B cell (primary cell): ENCODE measurements around the gene ZBTB4. TPM values are rescaled to one million over a fixed set of nuclear protein-coding genes. Genes with fewer than 3 reads are reported as not detected.

Experiments used
- ATAC-seq: fragments of 200-7000 bp; cut with Tn5 transposase; one replicate; pipeline ENCODE4 v1.10.0; 2021; ENCODE audit warnings: low read depth, mild to moderate bottlenecking, moderate number of reproducible peaks, moderate library complexity
- CTCF ChIA-PET: fragments of 350-600 bp; sonication (Branson Sonifier 250); formaldehyde crosslinking; loops from one replicate; lab custom pipeline; 2021; ENCODE audit warnings: antibody characterized with exemption, inconsistent platforms; lab: Charles Lee
- POLR2A ChIA-PET: fragments of 350-600 bp; sonication (Branson Sonifier 250); formaldehyde crosslinking; loops from one replicate; lab custom pipeline; 2021; ENCODE audit warnings: antibody characterized with exemption; lab: Charles Lee
- DNase-seq: peaks from one replicate; pipeline ENCODE4 v3.0.0; 2013
- H2AFZ ChIP-seq: 2 replicates; pipeline ENCODE4 v1.6.1; 2012; ENCODE audit warnings: mild to moderate bottlenecking, low read depth, low read length; ENCODE audit not compliant: insufficient read depth, poor library complexity, severe bottlenecking
- H3K27ac ChIP-seq, 2 donors: 1 replicate in 1 of 2; 2 replicates in 1 of 2; pipeline ENCODE4 v1.5.1; 2012 to 2013; ENCODE audit warnings: low read length in 2 of 2, mild to moderate bottlenecking in 2 of 2, moderate library complexity in 1 of 2
- H3K27me3 ChIP-seq, 4 experiments: fragments of 200-600 bp in 1 of 4; sonication (generic) in 1 of 4; replicated peaks in 1 of 4; 1 replicate in 2 of 4; 2 replicates in 2 of 4; pipeline versions ENCODE4 v1.6.1 to v1.7.0; 2013 to 2016; ENCODE audit warnings: low read length in 3 of 4, mild to moderate bottlenecking in 2 of 4, mixed read lengths in 1 of 4, moderate library complexity in 1 of 4; ENCODE audit not compliant: insufficient read depth in 4 of 4, control insufficient read depth in 3 of 4; ENCODE audit errors: control extremely low read depth in 1 of 4
- H3K36me3 ChIP-seq, 2 experiments: replicated peaks in 1 of 2; 1 replicate in 1 of 2; 2 replicates in 1 of 2; pipeline versions ENCODE4 v1.6.1 to v1.7.1; 2013; ENCODE audit warnings: low read length in 1 of 2; ENCODE audit not compliant: insufficient read depth in 2 of 2, control insufficient read depth in 1 of 2; ENCODE audit errors: control extremely low read depth in 1 of 2, extremely low read depth in 1 of 2
- H3K4me1 ChIP-seq, 2 donors: fragments of 200-600 bp in 1 of 2; sonication (generic) in 1 of 2; 1 replicate in 1 of 2; 2 replicates in 1 of 2; pipeline versions ENCODE4 v1.5.1 to v1.6.1; 2013 to 2017; ENCODE audit warnings: low read length in 2 of 2; ENCODE audit not compliant: control insufficient read depth in 2 of 2, insufficient read depth in 2 of 2
- H3K4me2 ChIP-seq: replicated peaks from 2 replicates; pipeline ENCODE3; 2012; ENCODE audit warnings: mild to moderate bottlenecking, low read depth, low read length; ENCODE audit not compliant: poor library complexity, severe bottlenecking
- H3K4me3 ChIP-seq, 5 experiments: fragments of 200-600 bp in 1 of 5; sonication (generic) in 1 of 5; 1 replicate in 3 of 5; 2 replicates in 2 of 5; pipeline versions ENCODE4 v1.5.1 to v1.7.0; 2011 to 2016; ENCODE audit warnings: low read length in 4 of 5, mild to moderate bottlenecking in 4 of 5, low read depth in 2 of 5, control low read depth in 1 of 5, moderate library complexity in 1 of 5; ENCODE audit not compliant: insufficient read depth in 1 of 5; ENCODE audit errors: control extremely low read depth in 1 of 5, extremely low read depth in 1 of 5
- H3K79me2 ChIP-seq: fragments of 200-600 bp; sonication (generic); one replicate; pipeline ENCODE4 v1.6.0; 2016; ENCODE audit warnings: low read length; ENCODE audit not compliant: control insufficient read depth, insufficient read depth
- H3K9ac ChIP-seq: fragments of 200-600 bp; sonication (generic); 2 replicates; pipeline ENCODE4 v1.6.1; 2017; ENCODE audit warnings: mild to moderate bottlenecking, low read length, moderate library complexity
- H3K9me3 ChIP-seq, 3 donors: one replicate each; pipeline versions ENCODE4 v1.6.1 to v1.7.1; 2013; ENCODE audit warnings: low read length in 2 of 3; ENCODE audit not compliant: control insufficient read depth in 2 of 3, insufficient read depth in 1 of 3; ENCODE audit errors: control extremely low read depth in 1 of 3
- H4K20me1 ChIP-seq: 2 replicates; pipeline ENCODE4 v1.6.0; 2012; ENCODE audit warnings: mild to moderate bottlenecking, low read length; ENCODE audit not compliant: insufficient read depth, control insufficient read depth, poor library complexity, severe bottlenecking
- H3K27ac Mint-ChIP-seq: one replicate; pipeline ENCODE4 v1.8.0; 2021; ENCODE audit warnings: mixed read lengths
- H3K27me3 Mint-ChIP-seq: one replicate; pipeline ENCODE4 v1.8.0; 2021; ENCODE audit warnings: mixed read lengths
- H3K4me1 Mint-ChIP-seq: one replicate; pipeline ENCODE4 v1.8.0; 2021; ENCODE audit warnings: mixed read lengths
- H3K4me3 Mint-ChIP-seq: one replicate; pipeline ENCODE4 v1.8.0; 2021; ENCODE audit warnings: mixed read lengths
- H3K9me3 Mint-ChIP-seq: one replicate; pipeline ENCODE4 v1.8.0; 2022; ENCODE audit warnings: mixed read lengths; ENCODE audit not compliant: insufficient read depth
- CTCF ChIP-seq: fragments of 200-600 bp; IDR thresholded peaks from one replicate; pipeline ENCODE4 v1.8.0; 2022; ENCODE audit warnings: antibody characterized with exemption, mild to moderate bottlenecking
- EZH2 ChIP-seq: IDR thresholded peaks from 2 replicates; pipeline ENCODE4 v1.6.1; 2012; ENCODE audit warnings: borderline replicate concordance, low read depth, mild to moderate bottlenecking, moderate library complexity, low read length; ENCODE audit not compliant: insufficient read depth, poor library complexity, severe bottlenecking
- WGBS: methylation state at CpG from one replicate; pipeline ENCODE4 v1.1.5; 2013; ENCODE audit warnings: missing lambda C conversion rate; ENCODE audit not compliant: insufficient coverage; 5-methylcytosine and 5-hydroxymethylcytosine counted together
- intact Hi-C: fragments of 100-400 bp; cut with micrococcal nuclease; formaldehyde crosslinking; loops from one replicate; pipeline ENCODE4 v1.10.0; 2022
- polyA plus RNA-seq: library from polyadenylated mRNA; depleted of rRNA; stranded (reverse); fragments of >200 nt; gene quantifications from 2 replicates; pipeline ENCODE4 v1.2.3, GENCODE V29; 2012
- total RNA-seq, 2 donors: library from RNA; stranded (reverse); fragments of 120-200 nt in 1 of 2; gene quantifications; 1 replicate in 1 of 2; 2 replicates in 1 of 2; pipeline versions ENCODE4 v1.2.3 to v1.2.4, GENCODE V29; 2013 to 2022

Gene ZBTB4
- total and polyA plus RNA-seq, 2 donors (not counting 1 experiment from before 2014, with no cell fraction given) = 19.2 to 62.4 TPM

- H2AFZ ChIP-seq = no peak overlapping the region
These were observed 13.7 kb downstream of the ZBTB4 start for GRCh38 chr17:7465597-7466275.

More at GRCh38 chr17:7465597-7466275, 13.7 kb downstream of the ZBTB4 start:
- CTCF ChIA-PET = no interaction called here
- Histone ChIP-seq H3K27me3 (no peaks in the 10 kb centered on the region), H4K20me1 (peaks cover 40% of the 10 kb centered on the region), H3K4me2 (no peak overlapping the region), H3K4me3 (no peak overlapping the region), H3K79me2 (peaks cover 26% of the 10 kb centered on the region), H3K36me3 (peaks cover 0 to 29% of the 10 kb centered on the region in 2 experiments), H3K4me1 (peaks cover 8 to 12% of the 10 kb centered on the region in 2 donors), H3K9ac (no peak overlapping the region), H3K9me3 (no peaks in the 10 kb centered on the region), H3K27ac (no peak overlapping the region)
- ATAC-seq = no peak
- H3K27me3 Mint-ChIP-seq = no peaks in the 10 kb centered on the region
- H3K4me3 Mint-ChIP-seq = no peak overlapping the region
- DNase-seq = no peak
- POLR2A ChIA-PET = interaction anchor here (0.6 to 1.3 kb wide), 4 partner anchors 11 to 88 kb away, joined by 3 to 4 read pairs (median 4); partner anchors contain the start of gene ZBTB4
- TF ChIP-seq EZH2 (no peak), CTCF (no peak)
- peaks cover 18% of the 10 kb centered on the region for H3K4me1 Mint-ChIP-seq
- intact Hi-C loops = no loop called here
- no peaks in the 10 kb centered on the region for H3K9me3 Mint-ChIP-seq
- no peak overlapping the region for H3K27ac Mint-ChIP-seq
- 97% methylated on average over 31 of the region's 33 CpGs for WGBS
